ENCODE results near the gene HELZ.

The HELZ gene

DNA sequence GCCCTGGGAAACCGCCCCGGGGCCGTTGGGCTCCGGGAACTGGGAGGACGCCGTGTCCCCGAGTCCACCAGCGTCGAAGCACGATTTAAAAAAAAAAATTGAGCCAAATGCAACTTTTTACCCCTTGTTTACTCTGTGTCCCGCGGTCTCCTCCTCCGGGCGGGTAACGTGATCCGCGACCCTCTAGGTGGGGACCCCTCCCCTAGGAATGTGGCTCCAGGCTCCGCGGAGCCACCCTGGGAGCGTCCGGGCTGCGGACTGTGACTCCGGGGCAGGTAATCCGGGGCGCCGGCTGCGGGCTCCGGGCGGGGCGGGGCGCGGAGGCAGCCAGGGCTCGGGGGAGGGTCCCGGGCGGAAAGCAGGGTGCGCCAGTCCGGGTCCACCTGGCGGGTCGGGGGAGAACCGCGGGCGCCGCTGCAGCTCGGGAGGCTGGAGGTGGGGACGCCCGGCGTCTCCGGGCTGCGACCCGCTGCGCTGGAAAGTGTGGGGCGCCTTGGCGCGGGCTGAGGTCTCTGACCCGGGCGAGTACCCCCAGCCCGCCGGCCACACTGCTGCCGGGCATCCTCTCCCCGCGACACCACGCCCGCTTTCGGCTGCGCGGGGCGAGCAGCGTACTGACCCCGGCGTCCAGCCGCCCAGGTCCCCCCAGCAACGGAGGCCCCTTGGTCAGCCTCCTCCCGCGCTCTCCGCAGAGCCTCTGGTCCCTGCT is 852 bp upstream of the HELZ start:
- H3K4me3 ChIP-seq (ENCODE audit: low read length) = peak overlapping the region; percentile 84
- peak overlapping the region; percentile 92 for H3K9ac ChIP-seq (ENCODE audit: low read depth, low read length)
- no peaks in the 10 kb centered on the region for H3K27me3 ChIP-seq (ENCODE audit: control insufficient read depth, insufficient read depth, low read length)
- H3K4me1 ChIP-seq (ENCODE audit: control insufficient read depth, insufficient read depth, low read length) = peaks cover 17% of the 10 kb centered on the region
- H3K4me2 ChIP-seq (ENCODE audit: low read length) = peak overlapping the region; percentile 85
- H3K36me3 ChIP-seq (ENCODE audit: insufficient read depth, low read length) = no peaks in the 10 kb centered on the region
- no peaks in the 10 kb centered on the region for H3K9me3 ChIP-seq (replicated peaks; ENCODE audit: low read length)

DNA sequence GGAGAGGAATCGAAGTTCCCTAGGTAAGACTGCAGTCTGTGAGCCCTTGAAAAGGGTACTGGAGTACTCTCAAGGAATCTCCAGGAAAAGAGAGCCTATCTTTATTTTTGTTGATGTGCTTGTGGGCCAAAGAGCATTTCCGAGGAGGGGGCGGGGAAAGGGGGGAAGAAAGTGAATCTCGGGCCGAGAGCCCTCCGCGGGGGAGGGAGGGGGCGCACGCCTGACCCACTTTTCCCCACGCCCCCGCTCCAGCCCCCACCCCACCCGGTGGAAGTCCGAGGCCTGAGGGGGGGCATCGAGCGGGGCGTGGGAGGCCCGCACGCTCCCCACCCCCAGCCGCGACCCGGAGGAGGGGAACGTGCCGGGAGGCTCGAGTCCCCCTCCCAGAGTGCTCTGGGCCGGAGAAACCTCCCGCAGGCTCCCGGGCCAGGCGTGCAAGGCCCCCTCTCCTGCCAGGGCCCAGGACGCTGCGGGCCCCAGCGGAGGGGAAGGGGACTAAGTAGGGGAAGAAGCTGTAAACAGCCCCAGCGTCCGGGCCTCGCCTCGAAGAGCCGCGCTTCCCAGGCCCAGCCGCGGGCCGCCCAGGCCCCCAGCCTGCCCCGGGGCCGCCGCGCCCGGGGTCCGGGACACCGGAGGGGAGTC is 444 bp downstream of the HELZ start:
- Histone ChIP-seq H3K4me2 (ENCODE audit: low read length) (peak overlapping the region; percentile 85), H3K9ac (ENCODE audit: low read depth, low read length) (peak overlapping the region; percentile 92), H3K9me3 (replicated peaks; ENCODE audit: low read length) (no peaks in the 10 kb centered on the region), H3K36me3 (ENCODE audit: insufficient read depth, low read length) (no peaks in the 10 kb centered on the region), H3K4me1 (ENCODE audit: control insufficient read depth, insufficient read depth, low read length) (peaks cover 25% of the 10 kb centered on the region), H3K4me3 (ENCODE audit: low read length) (peak overlapping the region; percentile 84), H3K27me3 (ENCODE audit: control insufficient read depth, insufficient read depth, low read length) (no peaks in the 10 kb centered on the region)

DNA sequence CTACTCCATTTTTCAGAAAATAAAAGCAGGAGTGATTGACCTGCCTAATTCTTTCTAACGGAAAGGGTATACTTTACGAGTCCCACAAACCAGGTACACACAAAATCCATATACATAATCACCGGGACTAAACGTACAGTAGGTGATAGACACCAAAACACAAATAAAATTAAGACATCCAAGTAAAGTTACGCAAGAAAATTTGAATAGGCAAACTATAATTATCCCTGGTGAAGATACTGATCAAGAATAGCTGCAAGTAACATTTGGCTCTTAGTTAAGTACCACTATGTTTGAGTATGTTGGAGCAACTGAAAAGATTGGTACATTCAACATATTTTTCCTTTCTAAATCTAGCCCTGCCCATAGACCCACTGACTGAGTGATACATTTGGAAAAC is 1.7 kb downstream of the HELZ start:
- no peaks in the 10 kb centered on the region for H3K27me3 ChIP-seq (ENCODE audit: control insufficient read depth, insufficient read depth, low read length)
- H3K4me1 ChIP-seq (ENCODE audit: control insufficient read depth, insufficient read depth, low read length) = peaks cover 25% of the 10 kb centered on the region
- H3K4me2 ChIP-seq (ENCODE audit: low read length) = peak overlapping the region; percentile 85
- H3K4me3 ChIP-seq (ENCODE audit: low read length) = peak overlapping the region; percentile 84
- H3K9ac ChIP-seq (ENCODE audit: low read depth, low read length) = no peak overlapping the region
- H3K9me3 ChIP-seq (replicated peaks; ENCODE audit: low read length) = no peaks in the 10 kb centered on the region
- H3K36me3 ChIP-seq (ENCODE audit: insufficient read depth, low read length) = peaks cover 8% of the 10 kb centered on the region

DNA sequence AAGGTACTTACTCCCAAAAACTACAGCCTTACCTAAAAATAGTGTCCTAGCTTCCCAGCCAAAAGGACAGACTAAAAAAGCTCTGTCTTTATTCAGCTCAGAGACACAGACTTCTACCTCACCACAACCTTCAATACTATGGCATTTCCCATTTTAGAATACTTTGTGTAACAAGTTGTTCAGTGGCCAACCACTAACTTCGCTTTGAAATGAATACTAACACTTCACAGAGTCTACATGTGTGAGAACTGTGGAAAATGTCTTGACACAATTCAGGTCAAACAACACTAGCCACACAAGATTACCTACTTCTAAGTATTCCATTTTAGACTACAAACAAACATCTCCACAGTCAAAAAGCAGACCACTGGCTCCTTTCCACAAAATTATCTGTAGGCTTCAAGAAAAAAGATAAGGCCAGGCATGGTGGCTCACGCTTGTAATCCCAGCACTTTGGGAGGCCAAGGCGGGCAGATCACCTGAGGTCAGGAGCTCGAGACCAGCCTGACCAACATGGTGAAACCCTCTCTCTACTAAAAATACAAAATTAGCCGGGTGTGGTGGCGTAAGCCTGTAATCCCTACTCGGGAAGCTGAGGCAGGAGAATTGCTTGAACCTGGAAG is 3.2 kb downstream of the HELZ start:
- Histone ChIP-seq H3K4me2 (ENCODE audit: low read length) (no peak overlapping the region), H3K36me3 (ENCODE audit: insufficient read depth, low read length) (peaks cover 16% of the 10 kb centered on the region), H3K9me3 (replicated peaks; ENCODE audit: low read length) (no peaks in the 10 kb centered on the region), H3K4me1 (ENCODE audit: control insufficient read depth, insufficient read depth, low read length) (peaks cover 25% of the 10 kb centered on the region), H3K9ac (ENCODE audit: low read depth, low read length) (no peak overlapping the region), H3K4me3 (ENCODE audit: low read length) (no peak overlapping the region), H3K27me3 (ENCODE audit: control insufficient read depth, insufficient read depth, low read length) (no peaks in the 10 kb centered on the region)

DNA sequence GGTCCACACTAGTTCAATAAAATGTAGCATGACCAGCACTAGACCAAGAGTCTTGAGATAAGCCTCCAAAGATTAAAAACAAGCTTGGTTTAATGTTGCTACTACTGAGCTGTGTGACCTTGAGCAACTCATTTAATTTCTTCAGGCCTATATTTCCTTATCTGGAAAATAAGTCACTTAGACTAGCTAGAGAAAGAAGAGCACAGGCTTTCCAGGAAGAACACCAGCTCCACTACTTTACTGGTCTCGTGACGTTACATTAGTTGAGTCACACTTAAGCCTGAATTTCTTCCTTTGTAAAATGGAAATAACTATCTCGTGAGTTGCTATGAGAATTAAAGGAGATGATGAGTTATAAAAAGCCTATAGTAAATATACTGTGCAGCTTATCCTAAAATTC is 5.4 kb downstream of the HELZ start:
- Histone ChIP-seq H3K4me2 (ENCODE audit: low read length) (no peak overlapping the region), H3K9ac (ENCODE audit: low read depth, low read length) (no peak overlapping the region), H3K4me1 (ENCODE audit: control insufficient read depth, insufficient read depth, low read length) (peaks cover 18% of the 10 kb centered on the region), H3K36me3 (ENCODE audit: insufficient read depth, low read length) (peaks cover 25% of the 10 kb centered on the region), H3K9me3 (replicated peaks; ENCODE audit: low read length) (no peaks in the 10 kb centered on the region), H3K27me3 (ENCODE audit: control insufficient read depth, insufficient read depth, low read length) (no peaks in the 10 kb centered on the region), H3K4me3 (ENCODE audit: low read length) (no peak overlapping the region)

DNA sequence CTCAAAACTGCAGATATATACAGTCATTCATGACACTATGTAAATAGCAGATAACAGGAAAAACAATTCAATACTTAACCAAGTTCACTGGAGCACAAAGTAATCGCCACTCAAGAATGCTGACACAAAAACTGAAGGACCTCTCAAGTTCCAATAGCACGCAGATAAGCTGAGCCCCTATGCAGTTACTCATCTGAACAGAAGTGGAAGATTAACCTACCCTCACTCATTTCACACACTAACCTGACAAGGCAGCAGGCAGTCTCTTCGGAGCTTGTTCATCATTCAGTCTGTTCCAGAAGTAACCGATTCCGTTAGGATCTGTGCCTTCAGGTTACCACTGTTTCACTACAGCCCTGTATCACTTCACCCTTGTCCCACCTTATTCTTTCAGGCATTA is 6.0 kb downstream of the HELZ start:
- H3K9ac ChIP-seq (ENCODE audit: low read depth, low read length) = no peak overlapping the region
- peaks cover 26% of the 10 kb centered on the region for H3K36me3 ChIP-seq (ENCODE audit: insufficient read depth, low read length)
- H3K4me1 ChIP-seq (ENCODE audit: control insufficient read depth, insufficient read depth, low read length) = peaks cover 18% of the 10 kb centered on the region
- H3K9me3 ChIP-seq (replicated peaks; ENCODE audit: low read length) = no peaks in the 10 kb centered on the region
- no peaks in the 10 kb centered on the region for H3K27me3 ChIP-seq (ENCODE audit: control insufficient read depth, insufficient read depth, low read length)
- H3K4me2 ChIP-seq (ENCODE audit: low read length) = no peak overlapping the region
- no peak overlapping the region for H3K4me3 ChIP-seq (ENCODE audit: low read length)

DNA sequence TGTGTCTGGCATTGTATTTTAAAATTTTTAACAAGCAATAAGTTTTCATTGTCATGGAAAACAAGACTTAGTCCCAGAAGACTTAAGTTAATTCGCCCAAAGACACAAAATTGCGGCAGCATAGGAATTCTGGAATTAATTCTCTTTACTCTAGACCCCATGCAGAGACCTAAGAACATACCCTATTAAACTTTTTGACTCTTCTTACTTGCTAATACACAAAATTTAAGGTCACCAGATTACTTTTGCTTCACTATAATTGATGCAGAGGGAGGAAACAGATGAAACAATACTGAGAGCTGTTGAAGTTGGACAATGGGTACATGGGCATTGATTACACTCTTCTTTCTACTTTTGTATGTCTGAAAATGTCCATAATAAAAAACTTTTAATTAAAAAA is 12.6 kb downstream of the HELZ start:
- no peaks in the 10 kb centered on the region for H3K4me1 ChIP-seq (ENCODE audit: control insufficient read depth, insufficient read depth, low read length)
- no peak overlapping the region for H3K4me2 ChIP-seq (ENCODE audit: low read length)
- H3K9me3 ChIP-seq (replicated peaks; ENCODE audit: low read length) = no peaks in the 10 kb centered on the region
- H3K9ac ChIP-seq (ENCODE audit: low read depth, low read length) = no peak overlapping the region
- no peak overlapping the region for H3K4me3 ChIP-seq (ENCODE audit: low read length)
- peaks cover 16% of the 10 kb centered on the region for H3K36me3 ChIP-seq (ENCODE audit: insufficient read depth, low read length)
- H3K27me3 ChIP-seq (ENCODE audit: control insufficient read depth, insufficient read depth, low read length) = no peaks in the 10 kb centered on the region

DNA sequence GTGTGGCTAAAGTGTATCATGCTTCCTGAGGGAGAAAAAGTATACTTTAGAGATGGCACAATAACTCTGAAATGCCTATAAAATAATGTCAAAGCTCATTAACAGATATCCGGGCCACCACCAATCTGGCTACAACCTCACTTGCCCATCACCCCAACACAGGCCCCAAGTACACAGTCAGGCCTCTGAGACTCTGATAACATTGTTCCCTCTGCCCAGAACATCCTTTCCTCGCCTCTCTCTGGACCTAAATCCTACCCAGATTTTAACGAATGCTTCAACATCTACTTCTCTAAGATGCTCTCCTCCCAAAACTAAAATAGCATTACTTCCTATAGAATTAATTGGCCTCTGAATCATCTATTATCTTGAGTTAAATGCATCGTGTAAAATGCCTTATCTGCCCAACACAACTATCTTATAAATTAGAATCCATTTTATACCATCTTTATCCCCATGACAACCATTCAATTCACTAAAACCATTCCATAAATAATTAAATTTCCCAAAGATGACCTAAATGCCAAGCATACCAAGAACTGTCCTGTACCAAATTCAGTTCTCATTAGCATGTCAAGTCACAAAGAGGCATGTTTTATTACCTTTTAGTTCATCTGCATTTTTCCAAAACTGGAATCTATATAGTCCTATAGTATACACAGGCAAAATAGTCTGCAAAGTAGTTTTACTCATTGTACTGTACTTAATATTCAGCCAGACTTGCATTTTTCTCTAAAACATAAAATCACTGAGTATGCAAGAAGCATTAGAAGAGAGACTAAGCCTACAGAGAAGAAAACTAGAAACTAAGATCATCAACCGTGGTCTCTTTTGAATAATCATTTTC is 15.7 kb downstream of the HELZ start:
- Histone ChIP-seq H3K36me3 (ENCODE audit: insufficient read depth, low read length) (peaks cover 5% of the 10 kb centered on the region), H3K4me1 (ENCODE audit: control insufficient read depth, insufficient read depth, low read length) (no peaks in the 10 kb centered on the region), H3K9me3 (replicated peaks; ENCODE audit: low read length) (no peaks in the 10 kb centered on the region), H3K9ac (ENCODE audit: low read depth, low read length) (no peak overlapping the region), H3K4me3 (ENCODE audit: low read length) (no peak overlapping the region), H3K4me2 (ENCODE audit: low read length) (no peak overlapping the region), H3K27me3 (ENCODE audit: control insufficient read depth, insufficient read depth, low read length) (no peaks in the 10 kb centered on the region)

DNA sequence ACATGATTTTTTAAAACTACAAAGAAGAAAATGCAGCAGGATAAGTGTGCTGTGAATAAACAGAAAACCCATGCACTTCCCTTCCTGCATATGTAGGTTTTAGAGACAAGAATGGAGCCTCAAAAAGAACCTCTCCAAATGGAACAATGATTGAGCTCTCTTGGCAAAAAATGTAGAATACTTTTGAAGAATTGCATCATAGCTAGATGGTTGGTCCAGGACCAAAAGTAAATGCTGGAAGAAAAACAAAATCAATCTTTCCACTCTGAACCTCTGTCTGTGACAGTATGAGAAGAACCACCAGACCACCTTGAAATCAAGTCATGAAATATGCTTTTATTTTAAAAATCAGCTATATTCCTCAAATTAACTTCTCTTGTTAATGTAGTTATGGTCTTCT is 17.5 kb downstream of the HELZ start:
- Histone ChIP-seq H3K36me3 (ENCODE audit: insufficient read depth, low read length) (peaks cover 7% of the 10 kb centered on the region), H3K4me3 (ENCODE audit: low read length) (no peak overlapping the region), H3K4me2 (ENCODE audit: low read length) (no peak overlapping the region), H3K4me1 (ENCODE audit: control insufficient read depth, insufficient read depth, low read length) (no peaks in the 10 kb centered on the region), H3K27me3 (ENCODE audit: control insufficient read depth, insufficient read depth, low read length) (no peaks in the 10 kb centered on the region), H3K9ac (ENCODE audit: low read depth, low read length) (no peak overlapping the region), H3K9me3 (replicated peaks; ENCODE audit: low read length) (no peaks in the 10 kb centered on the region)

DNA sequence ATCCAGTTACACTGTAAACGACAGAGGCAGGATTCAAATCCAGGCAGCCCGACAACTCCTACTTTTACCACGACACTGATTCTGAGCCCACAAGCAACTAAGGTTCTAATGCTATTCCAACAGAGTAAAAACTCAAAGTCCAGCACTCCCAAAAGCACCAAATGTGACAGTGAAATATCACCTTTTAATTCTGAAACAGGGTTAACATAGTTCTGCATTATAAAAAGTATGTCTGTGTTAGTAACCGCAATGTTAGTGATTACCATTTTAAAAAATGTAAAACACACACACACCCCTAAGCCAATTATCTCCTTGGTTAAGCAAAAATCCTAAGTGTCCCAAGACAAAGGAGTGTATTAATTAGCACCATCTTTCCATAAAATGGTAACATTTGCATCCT is 19.7 kb downstream of the HELZ start:
- H3K4me2 ChIP-seq (ENCODE audit: low read length) = no peak overlapping the region
- no peak overlapping the region for H3K9ac ChIP-seq (ENCODE audit: low read depth, low read length)
- no peaks in the 10 kb centered on the region for H3K27me3 ChIP-seq (ENCODE audit: control insufficient read depth, insufficient read depth, low read length)
- H3K9me3 ChIP-seq (replicated peaks; ENCODE audit: low read length) = no peaks in the 10 kb centered on the region
- H3K4me3 ChIP-seq (ENCODE audit: low read length) = no peak overlapping the region
- no peaks in the 10 kb centered on the region for H3K4me1 ChIP-seq (ENCODE audit: control insufficient read depth, insufficient read depth, low read length)
- peaks cover 14% of the 10 kb centered on the region for H3K36me3 ChIP-seq (ENCODE audit: insufficient read depth, low read length)

DNA sequence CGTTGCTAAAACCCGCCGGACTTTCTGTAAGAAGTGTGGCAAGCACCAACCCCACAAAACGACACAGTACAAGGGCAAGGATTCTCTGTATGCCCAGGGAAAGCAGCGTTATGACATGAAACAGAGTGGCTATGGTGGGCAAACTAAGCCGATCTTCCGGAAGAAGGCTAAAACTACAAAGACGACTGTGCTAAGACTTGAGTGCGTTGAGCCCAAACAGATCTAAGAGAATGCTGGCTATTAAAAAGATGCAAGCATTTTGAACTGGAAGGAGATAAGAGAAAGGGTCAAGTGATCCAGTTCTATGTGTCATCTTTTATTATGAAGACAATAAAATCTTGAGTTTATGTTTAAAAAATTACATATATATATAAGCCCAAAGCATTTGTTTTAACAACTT is 20.3 kb downstream of the HELZ start:
- H3K9me3 ChIP-seq (replicated peaks; ENCODE audit: low read length) = no peaks in the 10 kb centered on the region
- H3K9ac ChIP-seq (ENCODE audit: low read depth, low read length) = no peak overlapping the region
- no peak overlapping the region for H3K4me3 ChIP-seq (ENCODE audit: low read length)
- no peak overlapping the region for H3K4me2 ChIP-seq (ENCODE audit: low read length)
- H3K4me1 ChIP-seq (ENCODE audit: control insufficient read depth, insufficient read depth, low read length) = no peaks in the 10 kb centered on the region
- peaks cover 14% of the 10 kb centered on the region for H3K36me3 ChIP-seq (ENCODE audit: insufficient read depth, low read length)
- no peaks in the 10 kb centered on the region for H3K27me3 ChIP-seq (ENCODE audit: control insufficient read depth, insufficient read depth, low read length)
